ENCODE data around the gene USP24. TPM values are rescaled to one million over a fixed set of nuclear protein-coding genes. Genes with fewer than 3 reads are reported as not detected.

Gene USP24
- total RNA-seq, 1 donor from 2014 or later: 50.5 TPM

- H3K4me1 Mint-ChIP-seq: peaks cover 20% of the 10 kb centered on the region
- TF ChIP-seq EZH2 (IDR thresholded peaks at IDR 0.05) (no peak), CTCF (IDR thresholded peaks at IDR 0.05) (no peak), EZH2phosphoT487 (IDR thresholded peaks at IDR 0.05) (no peak)
- Histone ChIP-seq H3K36me3 (no peaks in the 10 kb centered on the region), H3K4me1 (peaks cover 15% of the 10 kb centered on the region), H3K27ac (no peak overlapping the region), H2AFZ (replicated peaks) (no peak overlapping the region), H3K27me3 (no peaks in the 10 kb centered on the region), H4K20me1 (ENCODE audit: low read depth) (peaks cover 54% of the 10 kb centered on the region), H3K79me2 (ENCODE audit: low read depth) (peaks cover 93% of the 10 kb centered on the region), H3F3A (ENCODE audit: low read depth) (no peaks in the 10 kb centered on the region), H3K4me2 (no peak overlapping the region), H3K4me3 (no peak overlapping the region), H3K9me3 (ENCODE audit: low read depth) (no peaks in the 10 kb centered on the region), H3K9ac (no peak overlapping the region)
- no peak overlapping the region for H3K4me3 Mint-ChIP-seq
- H3K27me3 Mint-ChIP-seq (ENCODE audit: insufficient read depth, low read depth): peaks cover 2% of the 10 kb centered on the region
- H3K9me3 Mint-ChIP-seq: no peaks in the 10 kb centered on the region
- H3K36me3 Mint-ChIP-seq: peaks cover 11% of the 10 kb centered on the region
- DNase-seq (ENCODE audit: low spot score): no peak
- H3K27ac Mint-ChIP-seq: no peak overlapping the region
Measured at GRCh38 chr1:55206210-55206609, 9.0 kb downstream of the USP24 start.

GRCh38 chr1:55204997-55205396, 10.2 kb downstream of the USP24 start:
- H3F3A ChIP-seq (ENCODE audit: low read depth): no peaks in the 10 kb centered on the region
- peaks cover 42% of the 10 kb centered on the region for H4K20me1 ChIP-seq (ENCODE audit: low read depth)
- no peaks in the 10 kb centered on the region for H3K9me3 ChIP-seq (ENCODE audit: low read depth)
- TF ChIP-seq EZH2phosphoT487 (IDR thresholded peaks at IDR 0.05) (no peak), EZH2 (IDR thresholded peaks at IDR 0.05) (no peak), CTCF (IDR thresholded peaks at IDR 0.05) (no peak)
- Mint-ChIP-seq H3K27ac (no peak overlapping the region), H3K4me1 (peaks cover 10% of the 10 kb centered on the region), H3K4me3 (no peak overlapping the region), H3K9me3 (no peaks in the 10 kb centered on the region), H3K27me3 (ENCODE audit: insufficient read depth, low read depth) (peaks cover 2% of the 10 kb centered on the region), H3K36me3 (peaks cover 15% of the 10 kb centered on the region)
- H3K27me3 ChIP-seq: no peaks in the 10 kb centered on the region
- peaks cover 11% of the 10 kb centered on the region for H3K4me1 ChIP-seq
- H2AFZ ChIP-seq (replicated peaks): no peak overlapping the region
- no peaks in the 10 kb centered on the region for H3K36me3 ChIP-seq
- H3K9ac ChIP-seq: no peak overlapping the region
- H3K27ac ChIP-seq: no peak overlapping the region
- peaks cover 81% of the 10 kb centered on the region for H3K79me2 ChIP-seq (ENCODE audit: low read depth)
- no peak overlapping the region for H3K4me2 ChIP-seq
- no peak for DNase-seq (ENCODE audit: low spot score)
- H3K4me3 ChIP-seq: no peak overlapping the region

- H3F3A ChIP-seq (ENCODE audit: low read depth): no peaks in the 10 kb centered on the region
- H3K4me3 Mint-ChIP-seq: no peak overlapping the region
- no peaks in the 10 kb centered on the region for H3K27me3 ChIP-seq
- H3K79me2 ChIP-seq (ENCODE audit: low read depth): peaks cover 66% of the 10 kb centered on the region
- peaks cover 23% of the 10 kb centered on the region for H3K36me3 Mint-ChIP-seq
- H3K4me1 ChIP-seq: no peaks in the 10 kb centered on the region
- peaks cover 25% of the 10 kb centered on the region for H4K20me1 ChIP-seq (ENCODE audit: low read depth)
- no peak overlapping the region for H3K27ac Mint-ChIP-seq
- no peak overlapping the region for H3K9ac ChIP-seq
- H3K4me3 ChIP-seq: no peak overlapping the region
- H2AFZ ChIP-seq (replicated peaks): no peak overlapping the region
- no peak for DNase-seq (ENCODE audit: low spot score)
- peaks cover 2% of the 10 kb centered on the region for H3K27me3 Mint-ChIP-seq (ENCODE audit: insufficient read depth, low read depth)
- TF ChIP-seq EZH2phosphoT487 (IDR thresholded peaks at IDR 0.05) (no peak), CTCF (IDR thresholded peaks at IDR 0.05) (no peak), EZH2 (IDR thresholded peaks at IDR 0.05) (no peak)
- peaks cover 5% of the 10 kb centered on the region for H3K4me1 Mint-ChIP-seq
- H3K9me3 ChIP-seq (ENCODE audit: low read depth): no peaks in the 10 kb centered on the region
- H3K9me3 Mint-ChIP-seq: peaks cover 4% of the 10 kb centered on the region
- no peaks in the 10 kb centered on the region for H3K36me3 ChIP-seq
- H3K27ac ChIP-seq: no peak overlapping the region
- no peak overlapping the region for H3K4me2 ChIP-seq
Measured at GRCh38 chr1:55203064-55203463, 12.1 kb downstream of the USP24 start.
